Right ventricle myocardium superior (tissue), 1 donor: ENCODE data around the gene IFIT3. TPM values are rescaled to one million over a fixed set of nuclear protein-coding genes. Genes with fewer than 3 reads are reported as not detected.
"Not testable (repeated sequence)": the region's sequence is repeated elsewhere in the genome, so short reads cannot be mapped to it uniquely, and the experiment has no call there.

Experiments
- ATAC-seq: fragments of 200-7000 bp; cut with Tn5 transposase; one replicate; pipeline ENCODE4 v1.9.1; 2020; ENCODE audit warnings: mild to moderate bottlenecking; ENCODE audit not compliant: poor library complexity
- DNase-seq: peaks from one replicate; pipeline ENCODE4 v3.0.0-alpha.2; 2020
- intact Hi-C: fragments of 100-400 bp; cut with DNase I; formaldehyde crosslinking; loops from one replicate; pipeline ENCODE4 v1.11.2; 2022
- long read RNA-seq: library from polyadenylated mRNA; unstranded; transcript quantifications from one replicate; pipeline ENCODE4 v2.0.0, GENCODE V29; 2021
- total RNA-seq: library from RNA; stranded (reverse); fragmentation: NEBNext Ultra II Directional; extraction: Animal tissue kit (Norgen Biotek cat#: 25700); gene quantifications from one replicate; pipeline ENCODE4 v1.2.1, GENCODE V29; 2021
- donor health status: DM: no; HTN: yes; CAD: no; lungs with severe emphysema.

IFIT3 gene, protein sequence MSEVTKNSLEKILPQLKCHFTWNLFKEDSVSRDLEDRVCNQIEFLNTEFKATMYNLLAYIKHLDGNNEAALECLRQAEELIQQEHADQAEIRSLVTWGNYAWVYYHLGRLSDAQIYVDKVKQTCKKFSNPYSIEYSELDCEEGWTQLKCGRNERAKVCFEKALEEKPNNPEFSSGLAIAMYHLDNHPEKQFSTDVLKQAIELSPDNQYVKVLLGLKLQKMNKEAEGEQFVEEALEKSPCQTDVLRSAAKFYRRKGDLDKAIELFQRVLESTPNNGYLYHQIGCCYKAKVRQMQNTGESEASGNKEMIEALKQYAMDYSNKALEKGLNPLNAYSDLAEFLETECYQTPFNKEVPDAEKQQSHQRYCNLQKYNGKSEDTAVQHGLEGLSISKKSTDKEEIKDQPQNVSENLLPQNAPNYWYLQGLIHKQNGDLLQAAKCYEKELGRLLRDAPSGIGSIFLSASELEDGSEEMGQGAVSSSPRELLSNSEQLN
- total RNA-seq, result 5.9 TPM
- long read RNA-seq, transcript IFIT3-201 (2 exons, 2,455 nt), result major isoform, 13 of 16 reads
- long read RNA-seq, partial matches to known transcripts, result 0 of 16 reads
- long read RNA-seq, other reads (novel, unspliced or antisense), result 0 of 16 reads

DNA sequence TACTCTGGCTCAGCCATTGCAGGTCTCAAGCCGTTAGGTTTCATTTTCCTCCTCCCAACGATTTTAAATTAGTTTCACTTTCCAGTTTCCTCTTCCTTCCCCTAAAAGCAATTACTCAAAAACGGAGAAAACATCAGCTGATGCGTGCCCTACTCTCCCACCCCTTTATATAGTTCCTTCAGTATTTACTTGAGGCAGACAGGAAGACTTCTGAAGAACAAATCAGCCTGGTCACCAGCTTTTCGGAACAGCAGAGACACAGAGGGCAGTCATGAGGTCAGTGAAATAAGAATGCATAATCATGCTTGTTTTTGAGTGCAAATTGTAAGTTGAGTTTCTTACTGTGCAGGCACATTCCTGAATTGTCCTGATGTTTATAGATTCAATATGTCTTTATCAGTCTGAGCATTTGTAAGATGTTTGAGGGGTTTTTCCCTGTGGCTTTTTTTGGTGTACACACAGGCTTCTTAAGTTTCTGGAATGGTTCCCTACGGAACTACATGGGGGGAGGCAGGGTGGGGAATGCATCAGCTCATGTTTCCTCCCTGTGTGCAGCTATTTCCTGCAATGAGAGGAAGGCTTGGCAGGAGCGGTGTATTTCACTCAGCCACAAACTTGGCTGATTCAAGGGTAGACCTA lies at the start of gene IFIT3:
Gene IFIT3, plus strand, starts transcription at position 195 of the 639 bp plus-strand sequence. Its CDS starts 77 bp downstream, at position 272.
- intact Hi-C loops, result no loop called here
- ATAC-seq (peak; percentile 92), DNase-seq (peak; percentile 66)

DNA sequence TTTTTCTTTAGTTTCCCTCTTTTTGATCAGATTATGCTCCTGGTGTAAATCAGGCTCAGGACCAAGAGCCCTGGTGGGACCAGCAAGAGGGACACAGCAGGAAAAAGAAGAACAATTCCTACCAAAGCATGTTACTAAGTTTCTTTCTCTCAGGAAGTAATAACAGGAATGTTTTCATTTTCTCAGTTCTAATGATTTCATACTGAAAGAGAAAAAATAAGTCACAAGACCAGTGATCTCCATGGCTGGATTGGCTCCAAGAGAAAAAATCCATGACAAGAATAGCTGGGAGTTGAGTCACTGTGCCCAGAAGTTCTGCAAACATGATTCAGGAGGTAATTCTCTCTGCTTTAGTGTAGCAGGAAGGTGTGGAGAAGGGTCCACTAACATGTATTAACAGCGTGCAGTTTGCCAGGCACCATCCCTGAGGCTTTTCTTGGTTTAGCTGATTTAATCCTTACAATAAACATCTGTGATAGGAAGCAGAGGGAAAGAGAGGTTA lies 49.7 kb upstream of the IFIT3 start:
- ATAC-seq (peak; percentile 73), DNase-seq (no peak)
- intact Hi-C loops, result no loop called here

DNA sequence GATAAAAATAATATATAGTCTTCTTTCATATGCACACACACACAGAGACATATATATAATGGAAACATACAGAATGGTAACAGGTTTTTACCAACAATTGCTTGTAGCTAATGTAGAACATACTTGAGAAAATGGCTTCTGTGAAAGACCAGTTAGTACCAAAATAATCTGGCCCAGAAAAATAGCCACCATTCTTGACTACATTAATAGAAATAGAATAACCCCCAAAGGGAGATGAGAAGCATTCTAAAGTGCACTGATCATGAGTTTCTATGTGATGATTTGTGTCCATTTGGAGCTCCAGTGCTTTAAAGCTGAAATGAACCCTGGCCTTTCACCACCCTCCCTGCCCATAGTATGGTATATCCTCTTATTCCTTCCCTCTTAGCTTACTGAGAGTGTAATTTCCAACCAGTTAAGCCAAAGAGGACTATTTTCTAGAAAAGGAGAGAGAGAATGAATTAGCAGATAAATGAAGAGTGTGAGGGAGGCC lies 48.9 kb upstream of the IFIT3 start:
- no peak for ATAC-seq
- no peak for DNase-seq
- intact Hi-C loops, result no loop called here

DNA sequence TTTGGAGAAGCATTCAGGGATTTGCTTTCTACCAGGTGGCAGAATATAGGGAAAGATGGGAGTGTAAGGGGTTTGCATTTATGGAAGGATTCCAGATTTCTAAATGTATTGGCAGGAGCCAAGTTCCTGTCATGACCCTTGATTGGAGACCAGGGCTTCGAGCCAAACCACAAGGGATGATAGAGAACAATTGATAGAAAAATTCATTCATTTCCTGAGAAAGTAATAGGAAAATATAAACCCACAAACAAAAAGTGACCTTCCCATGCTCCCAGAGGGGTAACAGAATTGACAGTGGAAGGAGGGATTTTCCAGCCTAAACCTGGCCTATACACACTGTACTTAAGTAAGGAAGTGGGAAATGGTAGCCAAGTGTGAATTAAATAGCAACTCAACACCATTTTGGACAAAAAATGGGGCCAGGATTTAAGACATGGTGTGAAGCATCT lies 48.4 kb upstream of the IFIT3 start:
- intact Hi-C loops, result no loop called here
- ATAC-seq (no peak), DNase-seq (no peak)

DNA sequence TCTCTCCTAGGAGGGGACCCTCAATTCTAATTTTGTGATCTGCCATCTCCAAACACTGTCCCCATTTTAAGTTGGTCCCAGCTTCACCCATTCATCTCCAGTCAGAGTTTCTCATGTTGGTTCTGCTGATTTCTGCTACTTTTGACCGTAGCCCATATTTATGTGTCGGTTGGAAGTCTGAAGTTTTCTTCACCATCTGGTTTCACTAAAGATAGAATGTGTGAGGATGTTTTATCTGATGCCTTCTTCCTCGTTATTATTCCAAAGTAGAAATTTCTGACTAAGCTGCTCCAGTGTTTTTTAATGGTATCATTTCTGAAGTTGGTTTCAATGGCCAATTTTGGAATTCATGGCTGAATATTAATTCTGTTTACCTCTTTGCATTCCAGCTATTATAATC lies 47.3 kb upstream of the IFIT3 start:
- intact Hi-C loops, result no loop called here
- DNase-seq (no peak), ATAC-seq (no peak)

DNA sequence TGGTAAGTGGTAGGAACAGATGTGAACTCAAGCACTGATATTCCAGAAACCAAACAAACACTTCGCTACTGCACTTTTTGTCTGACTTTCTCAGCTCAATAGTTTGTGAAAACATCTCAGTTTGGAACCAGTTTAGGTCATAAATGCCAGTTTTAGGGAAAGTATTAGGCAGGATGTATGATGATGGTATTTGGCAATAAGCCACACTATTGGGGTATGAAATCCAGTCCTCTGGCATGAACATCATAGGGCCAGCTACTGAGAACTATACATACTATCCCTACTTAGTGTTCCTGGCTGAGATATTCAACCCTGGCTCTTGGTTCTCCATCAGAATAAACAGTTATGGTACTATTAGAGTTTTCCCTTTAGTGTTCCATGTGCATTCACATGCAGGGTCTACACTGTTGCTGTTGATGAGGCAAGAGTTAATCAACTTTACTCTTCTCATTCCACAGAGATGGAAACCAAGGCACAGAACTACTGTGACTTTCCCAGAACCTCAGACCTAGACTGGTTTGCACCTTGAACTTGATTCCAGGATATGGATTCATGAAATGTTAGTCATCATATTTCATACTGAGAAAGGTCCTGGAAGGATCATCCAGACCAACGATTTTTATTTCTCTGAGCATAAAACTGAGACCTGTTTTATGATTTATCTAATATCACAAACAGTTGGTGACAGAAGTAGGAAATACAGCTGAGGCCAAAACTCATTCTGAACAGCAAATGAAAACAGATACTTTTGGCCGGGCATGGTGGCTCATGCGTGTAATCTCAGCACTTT lies 46.0 kb upstream of the IFIT3 start:
- ATAC-seq, result no peak
- intact Hi-C loops, result no loop called here

DNA sequence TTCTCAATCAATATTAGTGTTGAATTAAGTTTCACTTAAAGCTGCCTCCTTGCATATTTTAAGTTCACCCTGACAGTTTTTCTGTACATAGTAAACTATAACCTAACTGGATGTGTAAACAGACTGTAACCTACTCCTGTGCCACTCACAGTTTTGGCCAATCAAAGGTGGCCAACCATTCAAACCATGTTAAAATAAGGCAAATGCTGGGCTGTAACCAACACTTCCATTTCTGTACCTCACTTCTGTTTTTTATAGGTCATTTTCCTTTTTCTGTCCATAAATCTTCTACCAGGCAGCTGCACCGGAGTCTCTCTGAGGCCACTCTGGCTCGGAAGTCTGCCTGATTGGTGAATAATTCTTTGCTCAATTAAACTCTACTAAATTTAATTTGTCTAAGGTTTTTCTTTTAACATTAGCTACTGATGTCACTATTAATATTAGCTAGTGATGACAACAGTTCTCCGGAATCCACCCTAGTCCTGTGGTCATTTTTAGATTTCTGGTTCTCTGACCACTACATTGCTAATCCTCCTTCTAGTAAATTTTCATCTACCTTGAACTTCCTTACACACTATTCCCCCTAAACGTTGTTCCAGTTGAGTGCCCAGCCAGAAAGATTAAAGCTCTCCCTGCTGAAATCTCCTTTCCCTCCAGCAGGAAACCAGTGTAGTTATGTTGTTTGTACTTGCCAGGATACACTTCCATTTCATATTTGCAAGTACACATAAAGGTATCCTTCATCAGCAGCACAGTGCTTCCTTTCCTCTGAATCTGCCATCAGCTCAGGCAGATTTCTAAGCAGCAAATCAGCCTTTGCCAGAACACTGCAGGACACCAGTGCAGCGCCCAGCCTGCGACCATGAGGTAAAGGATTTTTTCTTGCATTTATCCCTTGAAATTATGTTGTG lies 44.5 kb upstream of the IFIT3 start:
- no peak for DNase-seq
- intact Hi-C loops, result no loop called here
- peak; percentile 65 for ATAC-seq

More for the DNA sequence above, 46.0 kb upstream of the IFIT3 start:
- DNase-seq, result no peak

DNA sequence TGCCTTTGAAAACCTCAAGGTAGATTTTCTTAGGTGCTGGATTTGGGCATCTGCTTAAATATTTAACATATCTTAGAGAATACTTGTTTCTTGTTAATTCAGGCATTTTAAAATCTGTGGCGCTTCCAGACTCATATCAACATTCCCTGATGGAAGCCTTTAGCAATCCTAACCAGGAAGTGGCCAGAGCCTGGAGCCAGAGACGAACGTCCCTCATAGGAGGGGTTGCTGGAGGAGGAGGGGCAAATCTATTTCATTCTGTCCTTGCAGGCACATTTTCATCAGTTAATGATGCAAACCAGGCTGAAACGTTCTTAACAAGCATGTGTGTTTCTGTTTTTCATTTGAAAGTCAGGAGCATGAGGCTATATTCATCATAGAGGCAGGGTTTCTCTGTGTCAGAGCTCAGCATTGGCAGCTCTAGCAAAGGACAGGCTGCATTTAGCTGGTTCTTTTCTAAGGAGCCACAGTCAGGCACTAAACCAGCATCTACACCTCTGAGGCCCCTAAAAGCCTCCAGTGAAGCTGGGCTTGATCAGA lies 43.8 kb upstream of the IFIT3 start:
- peak; percentile 94 for ATAC-seq
- intact Hi-C loops, result no loop called here
- peak; percentile 67 for DNase-seq

DNA sequence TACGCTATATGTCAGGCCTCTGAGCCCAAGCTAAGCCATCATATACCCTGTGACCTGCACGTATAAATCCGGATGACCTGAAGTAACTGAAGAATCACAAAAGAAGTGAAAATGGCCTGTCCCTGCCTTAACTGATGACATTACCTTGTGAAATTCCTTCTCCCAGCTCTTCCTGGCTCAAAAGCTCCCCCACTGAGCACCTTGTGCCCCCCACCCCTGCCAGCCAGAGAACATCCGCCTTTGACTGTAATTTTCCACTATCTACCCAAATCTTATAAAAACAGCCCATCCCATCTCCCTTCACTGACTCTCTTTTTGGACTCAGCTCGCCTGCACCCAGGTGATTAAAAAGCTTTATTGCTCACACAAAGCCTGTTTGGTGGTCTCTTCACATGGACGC lies 43.1 kb upstream of the IFIT3 start:
- DNase-seq, ATAC-seq, intact Hi-C loops: not testable (repeated sequence)

DNA sequence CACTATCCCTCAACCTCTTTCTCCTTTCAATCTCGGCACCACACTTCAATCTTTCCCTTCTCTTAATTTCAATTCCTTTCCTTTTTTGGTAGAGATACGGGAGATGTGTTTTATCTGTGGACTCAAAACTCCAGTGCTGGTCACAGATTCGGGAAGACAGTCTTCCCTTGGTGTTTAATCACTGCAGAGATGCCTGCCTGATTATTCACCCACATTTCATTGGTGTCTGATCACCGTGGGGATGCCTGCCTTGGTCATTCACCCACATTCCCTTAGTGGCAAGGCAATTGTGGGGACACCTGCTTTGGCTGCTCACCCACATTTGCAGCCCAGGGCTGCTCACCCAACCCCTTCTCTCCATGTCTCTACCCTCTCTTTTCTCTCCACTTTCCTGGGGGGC lies 42.5 kb upstream of the IFIT3 start:
- intact Hi-C loops, ATAC-seq, DNase-seq: not testable (repeated sequence)

DNA sequence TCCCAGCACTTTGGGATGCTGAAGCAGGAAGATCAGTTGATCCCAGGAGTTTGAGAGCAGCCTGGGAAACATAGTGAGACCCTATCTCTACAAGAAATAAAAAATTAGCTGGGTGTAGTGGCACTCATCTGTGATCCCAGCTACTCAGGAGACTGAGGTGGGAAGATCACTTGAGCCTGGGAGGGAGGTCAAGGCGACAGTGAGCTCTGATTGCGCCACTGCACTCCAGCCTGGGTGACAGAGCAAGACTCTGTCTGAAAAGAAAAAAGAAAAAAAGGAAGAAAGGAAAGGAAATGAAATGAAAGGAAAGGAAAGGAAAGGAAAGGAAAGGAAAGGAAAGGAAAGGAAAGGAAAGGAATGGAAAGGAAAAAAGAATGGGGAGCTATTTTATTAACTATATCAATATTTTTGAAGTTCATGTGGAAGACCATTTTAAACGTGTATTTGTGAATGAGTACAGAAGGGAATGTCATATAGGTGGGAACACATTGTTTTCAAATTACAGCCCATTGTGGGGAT lies 33.0 kb upstream of the IFIT3 start:
- DNase-seq, result no peak
- intact Hi-C loops, result no loop called here

DNA sequence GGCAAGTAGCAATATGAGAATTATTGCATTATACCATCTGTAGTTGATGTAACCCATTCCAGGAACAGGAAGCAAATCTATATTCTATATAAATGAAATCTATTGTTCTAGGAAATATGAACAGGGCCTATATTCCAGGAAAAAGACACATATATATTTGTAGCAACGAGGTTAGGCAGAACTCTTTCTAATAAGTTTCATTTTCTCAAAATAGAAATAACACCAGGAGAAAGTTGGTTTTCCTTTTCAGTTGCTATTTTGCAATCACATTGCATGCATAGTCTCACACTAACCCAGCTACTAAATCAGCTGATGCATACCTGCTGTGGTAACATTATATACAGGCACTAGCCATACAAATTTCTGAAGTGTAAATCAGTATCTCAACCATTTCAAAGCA lies 32.2 kb upstream of the IFIT3 start:
- intact Hi-C loops, result no loop called here
- peak; percentile 50 for ATAC-seq
- no peak for DNase-seq

More for the DNA sequence above, 33.0 kb upstream of the IFIT3 start:
- ATAC-seq, result no peak

DNA sequence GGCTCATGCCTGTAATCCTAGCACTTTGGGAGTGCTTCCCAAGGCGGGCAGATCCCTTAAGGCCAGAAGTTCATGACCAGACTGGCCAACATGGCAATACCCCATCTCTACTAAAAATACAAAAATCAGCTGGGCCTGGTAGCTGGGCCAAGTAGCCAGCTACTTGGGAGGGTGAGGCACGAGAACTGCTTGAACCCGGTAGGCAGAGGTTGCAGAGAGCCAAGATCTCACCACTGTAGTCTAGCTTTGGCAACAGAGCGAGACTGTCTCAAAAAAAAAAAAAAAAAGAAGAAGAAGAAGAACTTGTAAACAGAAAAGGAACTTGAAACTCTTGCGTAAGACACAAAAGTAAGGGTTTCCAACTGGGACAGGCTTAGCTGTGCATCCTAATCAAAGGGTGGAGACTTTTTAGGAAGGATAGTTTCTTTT lies 31.6 kb upstream of the IFIT3 start:
- ATAC-seq (peak; percentile 86), DNase-seq (peak; percentile 46)
- intact Hi-C loops, result no loop called here

DNA sequence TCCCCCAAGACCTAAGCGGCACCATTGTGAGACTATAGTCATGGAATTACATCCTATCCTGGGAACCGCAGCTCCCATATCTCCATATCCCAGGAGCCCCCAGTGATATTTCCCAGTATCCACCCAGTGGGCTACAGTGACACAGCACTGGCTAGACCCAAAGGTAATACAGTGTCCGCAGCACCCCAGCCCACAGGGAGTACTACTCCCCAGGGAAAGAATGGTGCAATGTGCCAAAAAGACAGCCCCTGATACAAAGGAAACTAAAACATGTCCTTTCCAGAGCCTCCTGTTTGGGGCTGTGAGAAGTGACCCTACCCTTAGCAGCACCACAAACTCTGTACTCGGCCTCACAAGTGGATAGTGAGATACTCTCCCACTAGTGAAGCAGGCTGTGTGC lies 30.4 kb upstream of the IFIT3 start:
- intact Hi-C loops, result no loop called here
- no peak for ATAC-seq
- DNase-seq, result no peak

DNA sequence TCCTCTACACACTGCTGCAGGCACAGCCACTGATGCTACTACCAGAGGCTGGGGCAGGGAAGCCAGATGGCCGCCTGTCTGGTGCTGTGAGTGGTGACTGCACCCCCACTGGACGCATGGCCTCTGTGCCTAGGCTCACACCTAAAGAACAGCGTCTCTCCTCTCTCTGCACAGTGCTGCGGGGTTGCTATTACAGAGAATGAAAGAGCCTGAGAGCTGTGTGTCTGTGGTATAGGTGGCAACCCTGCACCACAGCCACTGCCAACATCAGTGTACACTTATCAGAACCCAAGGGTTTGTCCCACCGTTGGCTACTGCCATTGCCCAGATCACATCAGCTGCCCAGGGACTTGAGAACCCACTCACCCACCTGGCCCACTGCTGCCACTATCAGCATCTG lies 30.0 kb upstream of the IFIT3 start:
- DNase-seq, result no peak
- ATAC-seq, result no peak
- intact Hi-C loops, result no loop called here

DNA sequence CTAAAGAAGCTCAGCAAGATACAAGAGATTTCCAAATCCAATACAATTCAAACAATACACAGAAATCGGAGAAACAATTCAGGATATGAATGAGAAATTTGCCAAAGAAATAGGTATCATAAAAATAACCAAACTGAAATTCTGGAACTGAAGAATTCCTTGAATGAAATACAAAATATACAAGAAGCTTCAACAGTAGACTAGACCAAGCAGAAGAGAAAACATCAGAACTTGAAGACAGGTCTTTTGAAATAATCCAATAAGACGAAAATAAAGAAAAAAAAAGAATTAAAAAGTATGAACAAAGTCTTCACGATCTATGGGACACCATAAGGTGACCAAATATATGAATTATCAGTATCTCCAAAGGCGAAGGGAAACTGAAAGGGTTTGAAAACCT lies 28.8 kb upstream of the IFIT3 start:
- no peak for ATAC-seq
- intact Hi-C loops, result no loop called here
- DNase-seq, result no peak

DNA sequence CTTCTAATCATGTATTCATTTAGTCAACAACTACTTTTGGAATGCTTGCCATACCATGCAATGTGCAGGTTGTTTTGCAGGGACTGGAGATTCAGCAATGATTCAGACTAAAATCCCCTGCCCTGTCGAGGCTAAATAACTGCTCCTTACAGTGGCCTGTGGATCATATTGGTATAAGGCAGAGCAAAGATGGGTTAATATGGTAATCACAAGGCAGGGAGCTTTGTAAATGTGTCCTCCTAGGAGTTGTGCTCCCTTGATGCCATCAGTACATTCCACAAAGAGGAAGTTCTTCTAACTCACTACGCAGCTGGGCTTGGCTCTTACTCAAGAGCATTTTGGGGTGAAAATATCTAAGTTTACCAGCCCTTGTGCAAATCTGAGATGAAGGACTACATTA lies 26.6 kb upstream of the IFIT3 start:
- peak; percentile 71 for ATAC-seq

More for the DNA sequence above, 26.6 kb upstream of the IFIT3 start:
- intact Hi-C loops, result no loop called here
- DNase-seq, result no peak
